Measurements from ENCODE around the gene HOXC4.

GRCh38 chr12:54011665-54012532, 41.7 kb upstream of the HOXC4 start:
- TF ChIP-seq CTCF (IDR thresholded peaks at IDR 0.05 in 4 of 5, conservative IDR thresholded peaks at IDR 0.05 in 1 of 5) = no peak
- no peak for TF ChIP-seq POLR2A (IDR thresholded peaks at IDR 0.05)
